ENCODE results near the gene MAP7. TPM values are rescaled to one million over a fixed set of nuclear protein-coding genes. Genes with fewer than 3 reads are reported as not detected.

MAP7 gene
- total RNA-seq, 2 experiments from 2014 or later, result 0.94 to 1.1 TPM

- ChIA-PET POLR2A (no interaction called here), CTCF (interaction anchor here (0.6 kb wide), 1 partner anchor 112 kb away, joined by 3 read pairs; no protein-coding TSS in a partner anchor)
Observed at GRCh38 chr6:136359851-136360250, 190.4 kb downstream of the MAP7 start.

DNA sequence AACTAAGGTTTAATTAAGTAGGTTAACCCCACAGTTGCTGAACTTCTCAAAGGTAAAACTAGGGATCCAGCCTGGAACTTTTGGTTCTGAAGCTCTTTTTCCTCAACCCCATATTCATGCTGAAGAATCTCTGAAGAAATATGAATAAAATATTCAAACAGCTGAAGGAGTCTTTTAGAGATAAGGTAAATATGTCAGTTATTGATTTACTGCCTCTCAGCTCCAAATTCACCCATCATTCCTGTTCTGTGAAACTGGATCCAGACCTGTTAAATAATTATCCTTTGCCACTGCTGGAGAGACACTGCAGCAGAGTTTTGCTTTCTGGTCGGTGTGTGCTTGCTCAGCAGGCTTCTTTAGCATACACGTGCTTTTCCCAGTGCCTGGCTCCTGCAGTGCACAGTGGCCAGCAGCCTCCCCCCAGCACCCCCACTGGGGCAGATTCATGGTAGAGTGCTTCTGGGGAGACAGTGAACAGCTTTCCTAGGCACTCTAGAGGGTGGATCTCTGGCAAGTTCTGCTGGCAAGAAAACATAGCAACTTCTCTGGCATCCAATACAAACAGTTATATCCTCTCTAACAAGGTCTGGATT is 198.6 kb downstream of the MAP7 start:
- ChIA-PET CTCF (no interaction called here), POLR2A (no interaction called here)

DNA sequence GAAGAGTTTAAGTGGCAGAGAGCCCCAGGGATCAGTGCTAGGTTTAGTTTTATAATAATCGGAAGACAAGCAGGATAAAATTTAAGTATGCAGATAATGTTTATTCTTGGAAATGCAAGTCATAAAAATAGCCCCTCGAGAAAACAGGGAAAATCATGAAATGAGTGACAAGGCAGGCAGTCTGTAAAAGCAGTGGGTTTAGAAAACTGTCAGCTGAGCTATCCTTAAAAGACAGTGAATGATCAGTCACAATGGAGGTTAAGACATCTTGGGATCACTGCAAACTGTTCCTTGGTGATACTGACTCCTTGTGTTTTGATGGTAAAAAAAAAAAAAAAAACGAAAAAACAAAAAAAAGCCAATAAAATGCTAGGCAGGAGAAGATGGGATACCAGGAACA is 199.3 kb downstream of the MAP7 start:
- ChIA-PET CTCF (no interaction called here), POLR2A (no interaction called here)

GRCh38 chr6:136347847-136348246 is 202.4 kb downstream of the MAP7 start:
- ChIA-PET CTCF (no interaction called here), POLR2A (no interaction called here)

DNA sequence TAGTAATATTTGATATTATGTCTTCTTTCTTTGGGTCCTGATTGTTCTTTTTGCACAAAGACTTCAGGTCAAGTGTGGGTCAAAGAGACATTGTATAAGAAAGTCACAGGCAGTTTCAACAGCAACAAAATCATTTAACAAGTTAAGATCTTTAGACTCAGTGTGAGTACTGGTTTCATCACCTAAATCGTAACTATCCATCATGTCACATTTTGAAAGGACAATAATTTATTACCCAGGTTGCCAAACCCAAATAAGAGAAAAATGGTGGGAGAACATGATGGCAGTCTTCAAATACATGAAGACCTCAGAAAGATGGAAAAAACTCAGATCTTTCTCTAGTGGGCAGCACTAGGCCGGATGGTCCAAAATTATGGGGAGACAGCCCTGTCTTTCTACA is 205.1 kb downstream of the MAP7 start:
- CTCF ChIA-PET, result interaction anchor here (1.0 kb wide), 1 partner anchor 28 kb away, joined by 3 read pairs; no protein-coding TSS in a partner anchor
- POLR2A ChIA-PET, result no interaction called here

DNA sequence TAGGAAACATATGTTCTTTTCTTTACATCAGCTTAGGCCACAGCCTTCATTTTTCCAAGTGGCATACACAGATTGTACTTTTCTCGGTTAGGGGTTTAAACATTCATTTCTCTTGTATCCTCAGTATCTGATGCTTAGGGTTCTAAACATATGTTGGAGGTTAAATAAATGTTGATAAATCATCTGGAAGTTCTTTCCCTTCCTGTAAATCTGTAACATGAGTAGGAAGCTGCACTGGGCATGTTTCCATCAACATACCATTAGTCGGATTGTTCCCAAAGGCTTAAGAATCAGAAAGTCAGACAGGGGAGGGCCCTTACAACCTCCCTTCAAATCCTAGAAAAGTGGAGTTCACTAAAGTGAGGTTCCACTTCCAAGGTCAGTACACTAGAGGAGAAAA is 205.8 kb downstream of the MAP7 start:
- CTCF ChIA-PET, result interaction anchor here (1.0 kb wide), 1 partner anchor 27 kb away, joined by 3 read pairs; no protein-coding TSS in a partner anchor
- POLR2A ChIA-PET, result no interaction called here

- ChIA-PET CTCF (no interaction called here), POLR2A (no interaction called here)
Observed at GRCh38 chr6:136343700-136344099, 206.5 kb downstream of the MAP7 start.

- ChIA-PET CTCF (no interaction called here), POLR2A (no interaction called here)
Observed at GRCh38 chr6:136343275-136343674, 206.9 kb downstream of the MAP7 start.

GRCh38 chr6:136341967-136342366 is 208.3 kb downstream of the MAP7 start:
- CTCF ChIA-PET, result no interaction called here

DNA sequence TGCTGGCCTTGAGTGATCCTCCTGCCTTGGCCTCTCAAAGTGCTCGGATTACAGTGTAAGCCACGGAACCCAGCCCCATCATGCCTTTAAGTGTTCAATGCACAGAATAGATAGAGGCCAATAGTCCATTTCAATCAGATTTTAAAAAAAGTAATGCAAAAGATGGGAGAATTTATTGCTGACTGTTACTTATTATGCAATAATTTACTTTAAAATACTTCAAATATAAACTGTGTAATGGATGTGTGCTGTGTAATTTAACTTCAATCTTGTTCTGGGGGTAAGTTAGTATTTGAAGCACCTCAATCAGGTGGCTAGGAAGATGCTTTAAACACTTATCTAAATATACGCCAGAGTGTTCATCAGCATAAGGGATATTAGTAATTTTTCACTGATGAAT is 208.9 kb downstream of the MAP7 start:
- CTCF ChIA-PET, result no interaction called here

More at GRCh38 chr6:136341967-136342366, 208.3 kb downstream of the MAP7 start:
- POLR2A ChIA-PET, result no interaction called here

DNA sequence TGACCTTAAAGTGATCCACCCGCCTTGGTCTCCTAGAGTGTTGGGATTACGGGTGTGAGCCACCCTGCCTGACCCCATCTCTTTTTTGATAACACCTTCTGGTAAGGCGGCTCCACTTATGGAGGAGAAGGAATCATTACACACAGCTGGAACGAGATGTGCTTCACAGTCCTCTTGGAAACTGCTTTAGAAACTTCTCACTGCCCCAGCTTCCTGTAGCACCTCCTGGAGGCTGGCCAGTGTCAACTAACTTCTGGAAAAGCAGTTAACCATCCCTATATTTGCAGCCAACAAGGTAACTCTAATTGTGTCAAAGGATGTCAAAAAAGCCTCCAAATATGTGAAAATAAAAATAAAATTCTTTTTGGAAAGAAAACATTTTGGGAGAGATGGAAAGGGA is 211.7 kb downstream of the MAP7 start:
- CTCF ChIA-PET, result no interaction called here

More for the DNA sequence above, 208.9 kb downstream of the MAP7 start:
- POLR2A ChIA-PET, result no interaction called here

GRCh38 chr6:136337606-136338005 is 212.6 kb downstream of the MAP7 start:
- ChIA-PET POLR2A (no interaction called here), CTCF (no interaction called here)

More for the DNA sequence above, 211.7 kb downstream of the MAP7 start:
- POLR2A ChIA-PET, result no interaction called here

DNA sequence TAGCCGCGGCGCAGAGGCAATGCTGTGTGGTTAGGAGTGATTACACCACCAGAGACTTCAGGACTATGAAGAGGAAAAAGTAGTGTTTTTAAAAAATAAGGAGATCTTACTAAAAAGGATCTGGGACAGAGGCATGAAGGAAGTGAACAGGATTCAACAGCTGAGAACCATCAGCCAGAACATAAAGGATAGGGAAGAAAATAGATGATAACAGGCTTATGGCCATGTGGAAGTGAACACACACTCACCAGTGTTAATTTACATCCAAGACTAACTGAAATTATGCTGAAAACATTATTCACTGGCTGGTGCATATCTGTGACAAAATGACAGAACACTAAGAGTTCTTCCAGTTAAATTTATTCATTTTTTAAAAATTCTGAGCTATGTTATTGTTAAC is 213.1 kb downstream of the MAP7 start:
- ChIA-PET POLR2A (no interaction called here), CTCF (no interaction called here)

GRCh38 chr6:136335736-136336363 is 214.4 kb downstream of the MAP7 start:
- ChIA-PET POLR2A (no interaction called here), CTCF (no interaction called here)

DNA sequence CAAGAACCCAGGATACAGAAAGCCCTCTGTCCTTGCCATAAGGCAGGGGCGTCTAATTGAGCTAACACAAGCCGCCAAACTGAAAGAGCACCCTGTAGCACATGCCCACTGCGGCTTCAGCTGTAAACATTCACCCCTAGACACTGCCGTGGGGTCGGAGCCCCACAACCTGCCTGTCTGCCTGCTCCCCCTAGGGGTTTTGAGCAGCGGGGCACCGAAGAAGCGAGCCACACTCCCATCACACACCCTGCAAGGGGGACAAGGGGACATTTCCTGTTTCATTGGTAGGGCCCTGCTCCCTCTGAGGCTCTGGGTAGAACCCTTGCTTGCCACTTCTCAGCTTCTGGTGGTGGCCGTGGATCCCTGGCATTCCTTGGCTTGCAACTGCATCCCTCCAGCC is 215.4 kb downstream of the MAP7 start:
- ChIA-PET POLR2A (no interaction called here), CTCF (interaction anchor here (0.6 kb wide), 1 partner anchor 151 kb away, joined by 3 read pairs; no protein-coding TSS in a partner anchor)

DNA sequence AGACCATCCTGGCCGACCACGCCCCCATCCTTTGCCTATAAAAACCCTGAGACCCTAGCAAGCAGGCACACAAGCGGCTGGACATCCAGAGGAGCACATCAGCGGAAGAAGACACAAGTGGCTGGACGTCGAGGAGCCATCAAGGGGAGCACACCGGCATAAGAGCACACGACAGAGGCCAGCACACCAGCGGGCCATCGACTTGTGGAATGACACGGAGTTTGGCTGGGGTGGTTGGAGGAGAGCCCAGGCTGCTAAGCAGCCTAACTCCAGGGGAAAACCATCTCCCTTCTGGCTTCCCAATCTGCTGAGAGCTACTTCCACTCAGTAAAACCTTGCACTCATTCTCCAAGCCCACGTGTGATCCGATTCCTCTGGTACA is 215.8 kb downstream of the MAP7 start:
- CTCF ChIA-PET, result interaction anchor here (0.6 kb wide), 1 partner anchor 151 kb away, joined by 3 read pairs; no protein-coding TSS in a partner anchor
- POLR2A ChIA-PET, result no interaction called here

DNA sequence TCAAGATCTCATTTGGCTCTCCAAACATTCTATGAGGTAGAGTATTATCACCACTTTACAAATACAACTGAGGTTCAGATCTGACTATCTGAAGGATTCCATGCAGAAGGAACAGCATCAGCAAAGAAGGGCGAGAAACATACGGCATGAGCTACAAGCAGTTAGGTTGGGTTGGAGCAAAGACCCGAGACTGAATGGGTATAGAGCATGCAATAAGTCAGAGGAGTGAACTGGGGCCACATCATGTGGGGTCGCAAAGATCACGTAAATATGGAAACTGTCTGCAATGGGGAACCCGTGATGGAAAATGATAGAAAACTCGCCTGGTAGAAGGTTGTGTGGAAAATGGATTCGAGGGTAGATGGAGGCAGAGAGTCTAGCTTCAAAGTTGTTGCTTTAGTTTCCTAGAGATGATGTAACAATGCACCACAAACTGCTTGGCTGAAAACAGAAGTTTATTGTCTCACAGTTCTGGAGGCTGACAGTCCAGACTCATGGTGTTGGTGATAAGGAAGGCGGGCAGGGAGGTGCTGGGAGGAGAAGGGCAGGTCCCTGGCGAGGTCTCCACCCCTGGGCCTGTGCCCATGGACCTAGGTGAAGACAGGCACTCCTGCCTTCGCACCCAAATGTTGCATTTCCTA is 216.3 kb downstream of the MAP7 start:
- ChIA-PET CTCF (interaction anchor here (1.0 kb wide), 1 partner anchor 17 kb away, joined by 3 read pairs; no protein-coding TSS in a partner anchor), POLR2A (no interaction called here)

- CTCF ChIA-PET, result no interaction called here
- POLR2A ChIA-PET, result no interaction called here
Observed at GRCh38 chr6:136331461-136331860, 218.8 kb downstream of the MAP7 start.

DNA sequence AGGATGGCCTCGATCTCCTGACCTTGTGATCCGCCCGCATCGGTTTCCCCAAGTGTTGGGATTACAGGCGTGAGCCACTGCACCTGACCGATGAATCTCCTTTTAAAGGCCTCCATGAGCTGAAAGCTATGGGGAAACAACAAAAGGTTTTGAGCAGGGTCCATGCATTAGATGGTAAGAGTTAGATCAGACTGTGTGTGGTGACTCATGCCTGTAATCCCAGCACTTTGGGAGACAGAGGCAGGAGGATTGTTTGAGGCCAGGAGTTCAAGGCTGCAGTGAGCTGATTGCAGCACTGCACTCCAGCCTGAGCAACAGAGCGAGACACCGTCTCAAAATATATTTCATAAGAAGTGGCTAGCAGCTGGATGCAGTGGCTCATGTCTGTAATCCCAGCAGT is 219.6 kb downstream of the MAP7 start:
- ChIA-PET CTCF (no interaction called here), POLR2A (no interaction called here)

DNA sequence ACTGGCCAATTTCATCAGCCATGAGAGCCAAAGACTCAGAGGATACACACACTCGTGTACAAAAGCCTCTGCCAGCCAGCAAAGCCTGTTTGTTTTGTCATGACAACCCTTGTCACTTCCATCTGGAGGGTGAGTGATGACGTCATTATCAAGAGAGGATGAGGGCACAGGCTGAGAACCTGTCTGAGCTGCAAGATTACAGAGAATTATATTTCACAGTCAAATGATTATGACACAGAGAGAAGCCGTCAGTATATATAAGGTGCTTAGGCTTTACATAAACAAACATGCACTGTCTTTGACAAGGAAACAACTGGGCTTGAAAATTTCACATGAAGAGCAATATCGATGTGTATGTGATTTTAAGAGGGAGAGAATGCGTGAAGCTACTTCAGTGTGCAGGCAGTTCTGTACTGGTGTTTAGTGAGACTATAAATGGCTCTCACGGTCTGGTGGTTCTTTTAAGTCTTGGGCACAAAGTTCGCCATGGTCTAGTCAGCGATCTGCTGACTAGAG is 224.1 kb downstream of the MAP7 start:
- ChIA-PET CTCF (no interaction called here), POLR2A (no interaction called here)

- POLR2A ChIA-PET, result no interaction called here
Observed at GRCh38 chr6:136324686-136325380, 225.4 kb downstream of the MAP7 start.

More at GRCh38 chr6:136324686-136325380, 225.4 kb downstream of the MAP7 start:
- CTCF ChIA-PET, result no interaction called here

Measured in activated CD8-positive, alpha-beta memory T cell treated with anti-CD3 and anti-CD28 coated beads for 36 hours (primary cell).